Skeletal muscle cell (primary cell): ENCODE data around the gene PRAC1.

Experiments
- DNase-seq: peaks from one replicate; pipeline ENCODE4 v3.0.0-alpha.2; 2010; ENCODE audit warnings: low read depth
- H3K4me3 ChIP-seq: 2 replicates; pipeline ENCODE4 v1.5.1; 2011; ENCODE audit warnings: low read depth, mild to moderate bottlenecking, control low read depth, low read length, moderate library complexity

Gene PRAC1

DNA sequence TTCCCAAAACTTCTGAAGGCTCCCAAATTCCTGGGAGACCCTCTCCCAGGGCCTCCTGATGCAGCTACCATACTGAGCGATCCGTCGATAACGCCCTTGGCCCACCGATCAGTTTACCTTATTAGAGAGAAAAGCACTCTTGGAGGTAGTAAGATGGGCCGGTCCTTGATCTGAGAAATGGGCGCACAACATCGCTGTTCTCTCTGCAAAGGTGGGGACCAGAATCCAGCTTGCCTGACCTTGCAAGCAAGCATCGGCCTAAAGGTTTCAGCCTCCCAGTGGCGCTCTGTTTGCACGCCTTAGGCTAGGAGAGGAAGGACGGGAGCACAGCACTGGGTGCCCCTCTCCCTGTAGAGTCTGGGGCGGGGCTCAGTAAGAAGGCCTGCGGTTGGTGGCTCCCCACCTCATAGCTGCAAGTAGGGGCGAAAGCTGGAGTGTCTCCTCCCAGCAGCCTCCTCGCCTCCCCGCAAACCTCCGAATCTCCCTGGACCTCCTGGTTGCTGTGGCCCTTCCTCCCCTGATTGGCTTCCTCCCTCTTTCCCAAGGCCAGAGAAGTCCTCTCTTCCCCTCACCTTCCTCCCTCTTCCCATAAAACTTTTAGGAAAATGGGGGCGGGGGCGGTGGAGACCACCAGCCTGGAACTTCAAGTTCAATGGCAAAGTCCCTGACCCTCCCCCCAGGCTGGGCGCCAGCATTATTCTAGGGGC lies at the start of gene PRAC1:
Gene PRAC1, minus strand, starts transcription at position 318 of the 707 bp plus-strand sequence. Its CDS starts 126 bp downstream, at position 192.
- no peak for DNase-seq
- no peak within 1 kb of the TSS for H3K4me3 ChIP-seq

DNA sequence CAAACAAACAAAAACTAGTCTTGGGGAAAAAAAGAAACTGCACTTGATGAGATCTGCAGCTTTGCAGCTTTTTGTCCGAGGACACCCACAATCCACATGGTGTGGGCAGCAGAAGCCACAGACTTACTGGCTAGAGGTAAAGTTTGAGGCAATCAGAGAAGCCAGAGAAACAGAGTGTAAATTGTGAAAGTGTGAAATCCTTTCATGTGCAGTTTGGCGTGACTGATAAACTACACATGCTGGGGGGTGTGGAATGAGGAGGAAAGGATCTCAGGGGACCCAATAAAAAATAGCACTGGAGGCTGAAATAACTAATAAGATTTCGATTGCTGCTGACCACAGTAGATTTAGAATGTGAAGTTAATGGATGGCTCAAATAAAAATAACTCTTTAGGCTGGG lies 48.6 kb upstream of the PRAC1 start:
- no peak overlapping the region for H3K4me3 ChIP-seq
- DNase-seq, result no peak

DNA sequence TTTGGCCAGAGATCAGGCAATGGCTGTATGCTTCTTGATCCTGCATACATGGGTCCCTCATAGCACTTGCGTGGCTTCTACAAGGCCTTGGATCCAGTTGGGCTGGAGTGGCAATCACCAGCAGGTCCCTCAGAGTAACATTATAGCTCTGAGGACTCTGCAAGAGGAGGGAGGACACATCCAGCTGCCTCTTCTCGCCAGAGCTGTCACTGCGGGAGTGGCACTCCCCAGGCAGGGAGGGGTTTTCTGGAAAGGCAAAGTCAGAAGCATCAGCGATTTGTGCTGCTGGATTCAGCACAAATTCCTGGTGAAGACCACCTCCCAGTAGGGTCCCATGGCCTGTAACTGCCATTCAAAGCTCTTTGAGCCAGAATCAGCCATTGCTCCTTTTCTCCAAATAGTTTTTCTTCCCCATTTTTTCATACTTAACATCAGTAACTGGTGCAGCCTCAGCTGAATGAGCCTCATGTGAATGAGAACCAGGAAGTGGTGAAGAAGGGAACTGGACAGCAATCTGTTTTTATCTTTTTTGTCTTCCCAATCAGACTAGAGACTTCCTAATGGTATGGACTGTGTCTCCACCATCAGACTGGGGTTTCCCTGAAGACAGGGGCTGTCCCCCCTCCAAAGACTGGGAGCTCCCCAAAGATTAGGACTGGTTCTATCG lies 46.8 kb upstream of the PRAC1 start:
- no peak overlapping the region for H3K4me3 ChIP-seq
- DNase-seq, result no peak

DNA sequence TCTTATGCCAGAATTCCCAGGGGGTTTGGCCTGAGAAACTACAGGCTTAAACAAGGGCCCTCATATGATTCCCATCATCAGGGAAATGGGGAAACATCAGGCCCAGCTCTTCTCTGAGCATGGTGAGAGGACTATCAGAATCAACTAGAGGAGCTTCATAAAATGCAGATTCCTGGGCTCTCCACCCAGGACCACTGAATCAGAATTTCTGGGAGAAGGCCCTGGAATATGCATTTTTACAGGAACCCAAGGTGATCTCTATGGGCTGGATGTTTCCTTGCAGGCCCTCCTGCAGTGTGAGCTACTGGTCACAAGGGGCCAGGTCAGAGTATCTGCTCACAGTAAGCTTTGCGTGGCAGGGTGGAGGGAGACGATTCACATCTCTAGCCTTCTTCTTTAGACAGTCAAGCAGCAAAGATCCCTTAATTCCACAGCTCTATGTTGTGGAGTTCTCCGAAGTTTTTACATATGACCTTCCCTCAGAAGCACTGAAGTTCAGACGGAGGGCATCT lies 45.0 kb upstream of the PRAC1 start:
- no peak for DNase-seq
- no peak overlapping the region for H3K4me3 ChIP-seq

DNA sequence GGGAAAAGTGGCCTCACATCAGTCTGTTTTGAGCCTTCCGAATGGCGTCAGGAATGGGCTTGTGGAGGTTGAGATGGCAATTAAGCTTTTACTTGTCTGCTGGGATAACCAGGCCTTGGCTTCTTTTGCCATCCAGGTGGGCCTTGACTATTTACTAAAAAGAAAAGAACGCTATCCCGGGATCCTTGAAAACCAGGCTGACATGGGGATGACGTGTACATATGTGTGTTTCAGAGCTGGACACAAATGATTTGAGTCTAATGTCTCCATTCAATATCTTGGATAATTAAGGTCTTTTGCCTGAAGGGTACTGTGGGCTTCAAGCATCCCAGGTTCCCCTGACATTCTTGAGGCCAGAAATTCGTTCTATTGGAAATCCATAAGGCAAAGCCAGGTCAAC lies 38.8 kb upstream of the PRAC1 start:
- H3K4me3 ChIP-seq, result no peak overlapping the region
- no peak for DNase-seq

DNA sequence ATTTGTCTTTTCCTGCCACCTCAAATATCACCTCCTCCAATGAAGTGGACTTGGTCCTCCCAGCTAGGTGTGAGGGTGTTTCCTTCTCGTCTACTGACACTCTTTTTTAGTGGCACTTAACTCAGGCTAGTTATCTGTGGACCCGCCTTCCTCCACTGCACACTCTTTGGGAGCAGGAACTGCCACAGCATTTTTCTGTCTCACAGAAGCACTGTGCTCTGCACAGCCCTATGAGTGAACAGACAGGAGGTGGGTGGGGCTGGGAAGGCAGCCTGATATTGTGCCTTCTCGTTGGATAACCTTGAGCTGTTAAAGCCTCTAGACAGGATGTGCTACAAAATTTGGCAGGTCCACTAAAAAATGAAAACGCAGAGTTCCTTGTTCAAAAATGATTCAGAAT lies 38.1 kb upstream of the PRAC1 start:
- DNase-seq, result no peak
- no peak overlapping the region for H3K4me3 ChIP-seq

DNA sequence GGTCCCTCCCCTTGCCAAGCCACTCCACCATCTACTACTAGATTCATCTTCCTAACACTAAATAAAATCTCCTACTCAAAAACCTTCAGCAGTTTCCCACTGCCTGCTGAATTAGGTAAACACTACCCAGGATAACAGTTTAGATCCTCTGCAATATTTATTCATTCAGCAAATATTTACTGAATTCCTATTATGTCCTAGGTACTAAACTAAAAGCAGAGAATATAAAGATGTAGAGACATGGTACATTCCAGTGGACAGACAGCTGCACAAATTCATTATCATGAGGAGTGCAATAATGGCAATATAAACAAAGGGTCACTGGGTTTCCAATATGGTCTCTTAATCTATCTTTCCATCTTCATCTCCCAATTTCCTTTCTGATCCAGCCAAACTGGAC lies 37.0 kb upstream of the PRAC1 start:
- DNase-seq, result no peak
- H3K4me3 ChIP-seq, result no peak overlapping the region

DNA sequence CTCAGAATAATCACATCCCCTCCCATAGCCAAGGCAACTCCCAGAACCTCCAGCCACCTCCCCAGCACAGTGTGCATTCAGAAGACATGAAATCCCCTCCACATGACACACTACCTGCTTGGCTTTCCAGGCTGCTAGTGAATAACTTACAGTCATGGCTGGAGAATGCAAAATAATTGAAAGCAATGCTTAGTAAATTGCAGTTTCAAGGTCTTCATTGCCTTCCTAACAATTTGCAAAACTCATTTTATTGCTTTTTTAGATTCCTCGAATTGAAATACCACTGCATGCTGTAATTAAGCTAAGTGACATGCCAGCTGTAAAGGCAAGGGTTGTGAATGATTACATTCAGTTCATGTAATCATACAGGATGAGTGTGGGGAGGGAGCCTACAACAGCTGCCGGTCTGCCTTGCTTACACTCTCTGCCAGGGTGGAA lies 35.2 kb upstream of the PRAC1 start:
- DNase-seq, result no peak
- H3K4me3 ChIP-seq, result no peak overlapping the region

DNA sequence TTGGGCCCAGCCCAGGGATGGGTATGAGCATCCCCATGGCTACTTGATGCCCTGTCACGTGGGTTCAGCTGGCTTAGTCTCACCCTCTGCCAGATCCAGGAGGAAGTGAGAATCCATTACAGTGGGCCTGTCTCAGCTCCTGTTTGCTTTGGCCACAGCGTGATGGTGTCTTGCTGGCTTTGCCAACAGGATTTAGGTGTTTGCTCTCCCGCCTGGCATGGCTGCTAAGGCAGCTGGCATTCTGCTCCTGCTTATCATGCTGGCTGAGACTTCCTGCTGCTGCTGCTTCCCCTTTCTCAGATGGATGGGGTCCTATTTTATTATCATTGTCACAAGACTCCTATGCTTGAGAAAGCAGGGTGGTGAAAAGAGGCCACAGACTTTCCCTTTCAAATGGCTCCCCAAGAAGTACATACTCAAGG lies 34.5 kb upstream of the PRAC1 start:
- DNase-seq, result no peak
- no peak overlapping the region for H3K4me3 ChIP-seq

DNA sequence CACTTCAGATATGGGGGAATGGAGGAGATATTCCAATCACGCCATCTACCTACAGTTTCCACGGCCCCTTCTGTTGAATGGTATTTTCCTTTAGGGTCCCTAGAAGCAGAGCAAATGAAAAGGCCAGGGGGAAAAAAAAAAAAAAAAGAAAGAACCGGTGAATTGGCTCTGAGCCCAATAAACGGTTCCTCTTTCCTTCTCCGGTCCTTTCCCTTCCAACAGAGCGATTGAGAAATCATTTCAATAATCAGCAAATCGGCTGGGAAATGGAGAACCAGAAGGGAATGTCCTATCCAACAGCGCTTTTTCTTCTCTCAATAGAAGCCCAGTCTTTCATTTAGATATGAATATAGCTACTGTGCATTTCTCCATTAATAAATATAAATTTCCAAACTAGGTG lies 33.0 kb upstream of the PRAC1 start:
- DNase-seq, result no peak
- H3K4me3 ChIP-seq, result no peak overlapping the region

DNA sequence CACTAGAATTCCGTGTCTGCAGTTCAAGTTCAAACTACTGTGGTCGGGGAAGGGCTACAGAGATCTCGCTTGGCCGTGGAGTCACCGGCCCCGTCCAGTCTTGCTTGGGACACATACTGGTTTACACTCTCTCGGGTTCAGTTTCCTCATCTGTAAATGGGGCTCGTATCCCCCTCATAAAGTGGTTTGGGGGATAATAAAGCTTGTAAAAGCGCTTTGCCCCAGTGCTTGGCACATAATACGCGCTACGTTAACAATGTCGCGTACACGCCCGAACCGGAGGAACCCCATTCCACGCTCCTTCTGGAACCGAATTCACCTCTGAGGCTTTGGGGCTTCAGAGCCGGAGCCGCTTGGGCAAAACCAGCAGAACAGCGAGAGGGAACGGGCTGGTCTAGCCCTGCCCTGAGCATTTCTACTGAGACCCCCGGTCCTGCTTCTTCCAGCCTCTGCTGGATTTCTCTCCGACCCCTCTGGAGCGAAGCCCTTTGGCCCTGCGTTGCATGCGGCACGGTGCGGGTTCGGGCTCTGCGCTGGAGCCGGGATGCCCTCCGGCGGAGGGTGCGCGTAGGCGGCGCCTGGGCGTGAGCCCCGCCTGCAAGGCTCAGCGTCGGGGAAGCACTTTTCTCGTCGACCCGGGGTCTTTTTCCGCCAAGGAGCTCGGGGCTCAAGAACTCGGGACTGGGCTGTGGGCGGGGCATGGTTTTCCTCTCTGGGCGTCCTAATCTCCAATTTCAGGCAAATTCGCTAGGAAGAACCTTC lies 32.4 kb upstream of the PRAC1 start:
- no peak for DNase-seq
- H3K4me3 ChIP-seq, result no peak overlapping the region

DNA sequence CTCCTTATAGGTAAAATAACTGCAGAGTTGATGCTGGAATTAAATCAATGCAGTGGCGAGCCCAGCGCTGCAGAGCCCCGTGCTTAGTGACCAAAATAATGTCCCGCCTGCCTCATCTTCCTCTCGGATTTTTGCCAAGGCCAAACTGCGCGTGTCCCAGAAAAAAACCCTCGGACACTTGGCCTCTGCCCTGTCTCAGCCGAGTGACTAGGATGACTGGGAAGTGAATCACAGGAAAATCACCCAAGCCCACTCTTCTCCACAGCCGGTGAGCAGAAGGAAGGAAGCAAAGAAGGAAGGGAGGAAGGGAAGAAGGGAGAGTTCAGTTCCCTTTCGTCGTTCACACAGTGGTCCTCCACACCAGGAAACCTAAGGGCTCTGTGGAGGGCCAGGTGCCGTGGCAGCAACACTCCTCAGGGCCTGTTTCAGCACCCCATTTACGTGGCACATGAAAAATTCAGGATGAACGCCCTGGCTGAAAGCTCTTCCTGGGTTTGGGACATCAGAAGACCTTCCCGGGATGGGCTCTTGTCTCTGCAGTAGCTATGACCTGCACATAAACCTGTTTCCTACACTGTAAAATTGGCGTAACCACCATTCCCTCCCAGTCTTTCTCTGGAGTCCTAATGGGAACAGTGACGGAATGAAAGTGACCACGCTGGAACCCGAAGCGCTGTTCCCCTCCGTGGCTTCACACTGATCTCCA lies 31.6 kb upstream of the PRAC1 start:
- no peak overlapping the region for H3K4me3 ChIP-seq

DNA sequence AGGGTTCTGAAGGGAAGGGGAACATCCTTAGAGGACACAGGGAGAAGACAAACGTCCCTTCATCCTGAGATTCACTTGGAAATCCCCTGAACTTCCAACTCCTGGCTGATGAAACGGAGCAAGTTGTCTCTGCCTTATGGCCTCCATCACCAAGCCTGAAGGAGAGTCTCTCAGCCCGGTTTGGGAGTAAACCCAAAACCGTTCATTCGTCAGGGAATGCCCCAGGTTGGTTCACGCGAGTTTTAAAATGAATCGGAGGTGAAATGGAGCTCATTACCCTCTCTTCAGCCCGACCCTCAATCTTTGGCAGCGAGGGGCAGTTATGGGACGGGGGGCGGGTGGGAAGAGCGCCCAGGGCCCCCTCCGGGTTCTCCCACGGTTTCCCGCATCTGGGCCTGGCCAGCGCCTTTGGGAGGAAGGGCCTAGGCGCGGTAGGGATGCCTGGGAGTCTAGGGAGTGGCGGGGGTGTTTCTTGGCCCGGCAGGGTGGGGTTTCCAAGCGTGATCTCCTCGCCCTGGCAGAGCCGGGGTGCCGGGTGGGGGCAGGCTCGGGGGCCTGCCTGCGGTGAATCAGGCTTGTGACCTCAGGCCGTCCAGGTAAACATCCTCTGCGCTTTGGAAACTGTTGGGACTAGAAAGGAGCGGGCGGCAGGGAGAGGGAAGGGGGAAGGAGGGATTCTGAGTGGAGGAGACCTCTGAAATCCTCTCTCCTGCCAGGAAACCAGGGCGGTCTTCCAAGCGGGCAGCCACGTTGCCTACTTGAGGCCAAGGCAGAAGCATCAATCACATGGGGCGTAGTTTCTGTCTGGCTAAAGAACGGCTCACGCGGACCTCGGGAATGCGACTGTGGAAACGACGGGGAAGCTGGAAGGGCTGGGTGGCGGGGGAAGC lies 30.3 kb upstream of the PRAC1 start:
- H3K4me3 ChIP-seq, result no peak overlapping the region
- no peak for DNase-seq

More for the DNA sequence above, 31.6 kb upstream of the PRAC1 start:
- DNase-seq, result no peak

DNA sequence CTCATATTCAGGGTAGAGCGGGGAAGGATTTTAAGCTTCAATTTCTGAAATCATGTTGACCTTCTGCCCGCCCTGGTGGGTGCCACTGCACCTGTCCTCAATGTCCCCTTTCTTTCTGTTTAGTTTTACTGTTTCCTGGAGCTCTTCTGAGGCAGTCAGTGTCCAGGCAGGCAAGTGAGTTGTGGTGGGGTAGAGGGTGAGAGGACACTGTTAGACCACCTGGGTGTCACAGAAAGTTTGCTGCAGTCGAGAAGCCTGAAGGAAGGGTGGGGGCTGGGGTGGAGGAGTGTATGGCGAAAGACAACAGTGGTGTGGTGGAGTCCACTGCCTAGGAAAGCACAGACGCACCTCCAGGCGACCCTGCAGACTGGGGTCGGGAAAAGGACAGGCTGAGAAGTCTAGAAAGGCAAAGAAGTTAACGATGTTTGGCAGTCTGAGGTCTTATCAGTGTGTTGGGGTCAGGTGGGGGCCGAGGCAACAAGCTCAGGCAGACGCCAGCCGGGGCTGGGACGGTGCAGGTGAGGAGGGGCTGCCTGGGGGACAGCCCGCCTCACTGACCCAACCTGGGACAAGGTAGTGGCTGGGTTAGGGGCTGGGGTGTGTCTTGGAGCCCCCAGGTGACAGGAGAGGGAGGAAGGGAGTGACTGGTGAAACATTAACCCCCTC lies 29.5 kb upstream of the PRAC1 start:
- no peak for DNase-seq
- H3K4me3 ChIP-seq, result no peak overlapping the region

DNA sequence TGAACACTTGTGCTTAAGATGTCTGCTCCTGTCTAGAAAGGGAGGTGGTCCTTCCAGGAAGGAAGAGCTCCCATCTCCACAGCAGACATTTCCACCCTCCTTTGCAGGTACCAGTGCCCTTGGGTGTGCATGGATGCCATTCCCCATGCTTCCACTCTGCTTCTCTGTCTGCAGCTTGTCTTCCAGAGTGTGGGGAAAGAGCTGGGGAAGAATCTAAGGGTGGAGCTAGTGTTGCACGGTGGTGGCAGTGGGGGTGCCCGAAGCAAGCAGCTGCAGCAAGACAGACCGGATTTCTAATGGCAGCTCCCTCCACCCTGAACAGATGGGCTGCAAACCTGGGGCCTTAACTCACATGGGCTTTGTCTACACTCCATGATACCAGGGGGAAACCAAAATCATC lies 28.9 kb upstream of the PRAC1 start:
- DNase-seq, result no peak
- no peak overlapping the region for H3K4me3 ChIP-seq

DNA sequence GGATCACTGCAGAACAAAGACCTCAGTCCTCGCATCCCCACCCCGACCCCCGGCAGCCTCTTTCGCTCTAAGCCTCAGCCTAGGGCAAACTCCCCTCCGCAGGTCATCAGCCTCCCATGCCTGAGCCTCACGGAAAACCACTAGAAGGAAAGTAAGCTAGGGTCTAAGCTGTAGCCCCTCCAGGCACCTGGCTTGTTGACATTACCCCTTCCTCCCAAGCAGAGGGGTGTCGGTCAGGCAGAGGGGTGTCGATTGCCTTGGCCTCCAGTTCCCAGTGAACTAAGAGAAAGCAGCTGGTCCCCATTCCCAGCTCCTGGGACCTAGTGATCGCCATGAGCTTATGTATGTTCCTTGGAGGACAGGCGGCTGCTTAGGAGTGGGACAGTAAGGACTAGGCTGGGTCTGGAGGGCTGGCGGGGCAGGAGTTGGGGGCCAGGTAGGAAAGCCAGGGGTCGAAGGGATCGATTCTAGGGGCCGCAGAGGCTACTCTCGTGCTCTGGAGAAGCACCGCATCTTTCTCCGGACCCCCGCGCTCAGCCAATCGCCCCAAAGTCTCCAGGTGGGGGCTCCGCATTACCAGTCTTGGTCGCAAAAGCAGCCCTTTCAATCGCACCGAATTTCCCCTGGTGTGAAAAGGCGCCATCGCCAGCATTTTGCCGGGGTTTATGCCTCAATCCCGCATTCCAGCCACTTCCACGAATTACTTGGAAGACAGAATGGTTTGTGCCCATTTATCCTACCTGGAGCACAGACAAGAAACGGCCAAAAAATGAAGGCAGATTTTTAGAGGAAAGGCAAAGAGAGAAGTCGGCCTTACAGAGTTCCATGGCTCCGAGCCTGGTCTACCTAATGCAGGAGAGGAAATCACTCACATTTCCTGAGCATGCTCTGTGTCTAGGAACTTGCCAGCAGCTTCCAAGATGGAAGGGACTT lies 27.6 kb upstream of the PRAC1 start:
- DNase-seq, result no peak
- no peak overlapping the region for H3K4me3 ChIP-seq
